Trophoblast cell (in vitro differentiated cells and primary cell): Measurements from ENCODE around the gene SSH2.

Source experiments
- DNase-seq, 2 donors: peaks; one replicate each; pipeline ENCODE4 v3.0.0-alpha.2; 2016
- H2AFZ ChIP-seq: 2 replicates; pipeline ENCODE4 v1.6.1; 2013; ENCODE audit warnings: low read length, moderate library complexity, mild to moderate bottlenecking; ENCODE audit not compliant: insufficient read depth, poor library complexity
- H2AK5ac ChIP-seq: 2 replicates; pipeline ENCODE4 v1.6.1; 2013; ENCODE audit warnings: mild to moderate bottlenecking, low read length
- H2BK120ac ChIP-seq: 2 replicates; pipeline ENCODE4 v1.6.1; 2013; ENCODE audit warnings: low read length, mild to moderate bottlenecking, moderate library complexity; ENCODE audit not compliant: insufficient read depth, poor library complexity
- H2BK12ac ChIP-seq: 2 replicates; pipeline ENCODE4 v1.6.1; 2013; ENCODE audit warnings: mild to moderate bottlenecking, low read length, moderate library complexity
- H2BK5ac ChIP-seq: 2 replicates; pipeline ENCODE4 v1.6.1; 2013; ENCODE audit warnings: low read length, low read depth, moderate library complexity, mild to moderate bottlenecking; ENCODE audit not compliant: poor library complexity
- H3K14ac ChIP-seq: 2 replicates; pipeline ENCODE4 v1.6.1; 2013; ENCODE audit warnings: mild to moderate bottlenecking, low read length
- H3K18ac ChIP-seq: 2 replicates; pipeline ENCODE4 v1.6.1; 2013; ENCODE audit warnings: mild to moderate bottlenecking, low read length
- H3K23ac ChIP-seq: 2 replicates; pipeline ENCODE4 v1.6.1; 2013; ENCODE audit warnings: low read length
- H3K27ac ChIP-seq: 2 replicates; pipeline ENCODE4 v1.5.1; 2013; ENCODE audit warnings: low read depth, mild to moderate bottlenecking, inconsistent platforms, low read length, moderate library complexity
- H3K27me3 ChIP-seq: 2 replicates; pipeline ENCODE4 v1.6.1; 2013; ENCODE audit warnings: inconsistent platforms, mild to moderate bottlenecking, low read length, moderate library complexity; ENCODE audit not compliant: insufficient read depth
- H3K36me3 ChIP-seq, 2 experiments: 1 replicate in 1 of 2; 2 replicates in 1 of 2; pipeline ENCODE4 v1.6.1; 2013; ENCODE audit warnings: low read length in 2 of 2, mild to moderate bottlenecking in 2 of 2, moderate library complexity in 1 of 2; ENCODE audit not compliant: insufficient read depth in 2 of 2, control insufficient read depth in 1 of 2
- H3K4ac ChIP-seq: 2 replicates; pipeline ENCODE4 v1.6.1; 2013; ENCODE audit warnings: low read depth, mild to moderate bottlenecking, low read length, moderate library complexity
- H3K4me1 ChIP-seq, 2 experiments: 1 replicate in 1 of 2; 2 replicates in 1 of 2; pipeline ENCODE4 v1.6.1; 2013; ENCODE audit warnings: low read length in 2 of 2, mild to moderate bottlenecking in 2 of 2, moderate library complexity in 1 of 2; ENCODE audit not compliant: insufficient read depth in 2 of 2, control insufficient read depth in 1 of 2
- H3K4me2 ChIP-seq: 2 replicates; pipeline ENCODE4 v1.6.1; 2013; ENCODE audit warnings: inconsistent platforms, mild to moderate bottlenecking, low read length, moderate library complexity
- H3K4me3 ChIP-seq: 2 replicates; pipeline ENCODE4 v1.5.1; 2013; ENCODE audit warnings: mild to moderate bottlenecking, low read depth, low read length, inconsistent platforms
- H3K79me1 ChIP-seq: one replicate; pipeline ENCODE4 v1.6.1; 2013; ENCODE audit warnings: low read length
- H3K79me2 ChIP-seq: 2 replicates; pipeline ENCODE4 v1.6.1; 2013; ENCODE audit warnings: low read length, mild to moderate bottlenecking; ENCODE audit not compliant: control insufficient read depth, insufficient read depth, poor library complexity
- H3K9ac ChIP-seq: 2 replicates; pipeline ENCODE4 v1.6.1; 2013; ENCODE audit warnings: mild to moderate bottlenecking, low read length
- H3K9me3 ChIP-seq: 2 replicates; pipeline ENCODE4 v1.6.1; 2013; ENCODE audit warnings: low read depth, mild to moderate bottlenecking, control low read depth, inconsistent platforms, low read length; ENCODE audit not compliant: insufficient read depth
- H4K12ac ChIP-seq: 2 replicates; pipeline ENCODE4 v1.6.1; 2013; ENCODE audit warnings: low read depth, mild to moderate bottlenecking, low read length, moderate library complexity
- H4K8ac ChIP-seq: 2 replicates; pipeline ENCODE4 v1.6.1; 2013; ENCODE audit warnings: low read depth, mild to moderate bottlenecking, low read length, moderate library complexity
- H4K91ac ChIP-seq: one replicate; pipeline ENCODE4 v1.6.1; 2013; ENCODE audit warnings: low read depth, mild to moderate bottlenecking, low read length, moderate library complexity
- WGBS: extraction: QIAGEN DNeasy Blood & Tissue Kit; methylation state at CpG from one replicate; pipeline ENCODE4 v1.1.7; 2013; ENCODE audit warnings: missing lambda C conversion rate; ENCODE audit not compliant: insufficient read length, insufficient coverage; ENCODE audit errors: extremely low coverage; 5-methylcytosine and 5-hydroxymethylcytosine counted together

Gene SSH2

GRCh38 chr17:29589524-29590410 lies 340.3 kb downstream of the SSH2 start, which contains the start of gene GIT1:
Gene GIT1 (minus strand): TSS chr17:29589648. CDS start chr17:29589378, 270 bp downstream.
- Histone ChIP-seq H3K4ac (peak within 1 kb of the TSS; percentile 43), H2AFZ (peak within 1 kb of the TSS; percentile 86), H2BK120ac (peak within 1 kb of the TSS; percentile 52), H3K9ac (peak within 1 kb of the TSS; percentile 50), H3K4me2 (peak within 1 kb of the TSS; percentile 93), H4K12ac (peak within 1 kb of the TSS; percentile 92), H4K8ac (peak within 1 kb of the TSS; percentile 89), H3K79me2 (peaks cover 9% of the 10 kb centered on the region), H3K27me3 (peaks cover 9% of the 10 kb centered on the region), H3K18ac (peak within 1 kb of the TSS; percentile 87), H3K9me3 (no peaks in the 10 kb centered on the region), H3K79me1 (peaks cover 7% of the 10 kb centered on the region), H4K91ac (peak within 1 kb of the TSS; percentile 88), H3K23ac (no peak within 1 kb of the TSS), H2BK12ac (peak within 1 kb of the TSS; percentile 52), H3K4me1 (peaks cover 35 to 44% of the 10 kb centered on the region in 2 experiments), H3K14ac (peak within 1 kb of the TSS; percentile 69), H2AK5ac (peak within 1 kb of the TSS; percentile 63), H3K27ac (no peak within 1 kb of the TSS), H3K36me3 (no peaks in the 10 kb centered on the region), H2BK5ac (no peak within 1 kb of the TSS), H3K4me3 (peak within 1 kb of the TSS; percentile 76)
- WGBS = no CpG with 5 or more reads among the region's 70 CpGs
- DNase-seq = peak; percentile 71 to 89

GRCh38 chr17:29588562-29589411 lies 341.2 kb downstream of the SSH2 start:
- Histone ChIP-seq H3K4me1 (peaks cover 34 to 41% of the 10 kb centered on the region in 2 experiments), H3K4me3 (peak overlapping the region; percentile 76), H2BK12ac (no peak overlapping the region), H2AFZ (peak overlapping the region; percentile 28), H3K79me2 (peaks cover 9% of the 10 kb centered on the region), H2AK5ac (peak overlapping the region; percentile 63), H3K4ac (peak overlapping the region; percentile 43), H2BK5ac (no peak overlapping the region), H3K14ac (peak overlapping the region; percentile 23), H2BK120ac (no peak overlapping the region), H3K18ac (peak overlapping the region; percentile 70), H3K9me3 (no peaks in the 10 kb centered on the region), H4K8ac (no peak overlapping the region), H3K23ac (no peak overlapping the region), H3K79me1 (peaks cover 7% of the 10 kb centered on the region), H4K12ac (no peak overlapping the region), H3K27ac (no peak overlapping the region), H3K27me3 (peaks cover 6% of the 10 kb centered on the region), H3K4me2 (peak overlapping the region; percentile 93), H3K36me3 (peaks cover 0 to 3% of the 10 kb centered on the region in 2 experiments), H3K9ac (peak overlapping the region; percentile 42), H4K91ac (no peak overlapping the region)
- WGBS = no CpG with 5 or more reads among the region's 72 CpGs
- DNase-seq = peak in 1 of 2 donors; percentile 59

GRCh38 chr17:29588017-29588561 lies 341.9 kb downstream of the SSH2 start:
- no peak overlapping the region for H3K9ac ChIP-seq
- WGBS = no CpG with 5 or more reads among the region's 8 CpGs

GRCh38 chr17:29587591-29587990 lies 342.4 kb downstream of the SSH2 start:
- DNase-seq = no peak
- Histone ChIP-seq H3K4ac (no peak overlapping the region), H2AFZ (no peak overlapping the region), H3K14ac (no peak overlapping the region), H3K27me3 (no peaks in the 10 kb centered on the region), H2BK5ac (no peak overlapping the region), H3K4me1 (peaks cover 31 to 36% of the 10 kb centered on the region in 2 experiments), H4K8ac (no peak overlapping the region), H3K9me3 (no peaks in the 10 kb centered on the region), H3K18ac (no peak overlapping the region), H4K91ac (no peak overlapping the region), H3K23ac (no peak overlapping the region), H2BK12ac (no peak overlapping the region), H3K27ac (no peak overlapping the region), H3K9ac (no peak overlapping the region), H3K79me1 (peaks cover 7% of the 10 kb centered on the region), H2BK120ac (no peak overlapping the region), H2AK5ac (no peak overlapping the region), H3K36me3 (peaks cover 8% of the 10 kb centered on the region in 2 experiments), H4K12ac (no peak overlapping the region), H3K4me2 (no peak overlapping the region), H3K4me3 (no peak overlapping the region), H3K79me2 (peaks cover 9% of the 10 kb centered on the region)
- no CpG with 5 or more reads among the region's 6 CpGs for WGBS

More at GRCh38 chr17:29588017-29588561, 341.9 kb downstream of the SSH2 start:
- Histone ChIP-seq H3K14ac (peak overlapping the region; percentile 23), H2AK5ac (no peak overlapping the region), H4K8ac (no peak overlapping the region), H2BK12ac (no peak overlapping the region), H3K23ac (no peak overlapping the region), H3K27ac (no peak overlapping the region), H3K27me3 (peaks cover 1% of the 10 kb centered on the region), H3K36me3 (peaks cover 3 to 4% of the 10 kb centered on the region in 2 experiments), H3K4ac (peak overlapping the region; percentile 22), H3K4me1 (peaks cover 33 to 39% of the 10 kb centered on the region in 2 experiments), H2AFZ (no peak overlapping the region), H3K79me1 (peaks cover 7% of the 10 kb centered on the region), H3K9me3 (no peaks in the 10 kb centered on the region), H4K91ac (no peak overlapping the region), H4K12ac (no peak overlapping the region), H3K4me3 (peak overlapping the region; percentile 76), H2BK5ac (no peak overlapping the region), H3K79me2 (peaks cover 9% of the 10 kb centered on the region), H3K18ac (peak overlapping the region; percentile 70), H2BK120ac (no peak overlapping the region), H3K4me2 (peak overlapping the region; percentile 93)
- no peak for DNase-seq
